ENCODE results near the gene THEMIS2. TPM values are rescaled to one million over a fixed set of nuclear protein-coding genes. Genes with fewer than 3 reads are reported as not detected.

Gene THEMIS2
- total and polyA plus RNA-seq, 9 of the 15 experiments (the other 6 are each of a cell fraction or from before 2014, with no cell fraction given) = 2.3 to 12.7 (median 8.0) TPM

GRCh38 chr1:27878787-27879335, 6.5 kb downstream of the THEMIS2 start (continued):
- TF ChIP-seq RERE (CRISPR knock-in tag; IDR thresholded peaks at IDR 0.05; ENCODE audit: borderline replicate concordance) (no peak), FOXM1 (IDR thresholded peaks at IDR 0.05; ENCODE audit: low read depth) (no peak), FOXM1 (CRISPR knock-in tag; IDR thresholded peaks at IDR 0.05; ENCODE audit: low read depth) (no peak), TEAD2 (tag; IDR thresholded peaks at IDR 0.05) (no peak), NCOA2 (IDR thresholded peaks at IDR 0.05; ENCODE audit: partially characterized antibody in 2 of 2) (no peak), SMAD3 (CRISPR knock-in tag; conservative IDR thresholded peaks at IDR 0.05) (no peak), MLX (CRISPR knock-in tag; conservative IDR thresholded peaks at IDR 0.05) (no peak), ZNF175 (CRISPR knock-in tag; IDR thresholded peaks at IDR 0.05; ENCODE audit: low read depth) (no peak), FOXA3 (CRISPR knock-in tag; conservative IDR thresholded peaks at IDR 0.05 in 1 of 2, IDR thresholded peaks at IDR 0.05 in 1 of 2) (no peak), SMAD2 (IDR thresholded peaks at IDR 0.05; ENCODE audit: low read depth, low read length) (no peak), C11orf30 (IDR thresholded peaks at IDR 0.05; ENCODE audit: low read depth) (no peak)
